PC-9 (cell line): ENCODE measurements around the gene FGD4.

ENCODE experiments used
- CTCF ChIP-seq: fragments of 200-600 bp; sonication (generic); conservative IDR thresholded peaks from 2 replicates; pipeline ENCODE4 v1.6.1; 2017; ENCODE audit warnings: mixed run types, antibody characterized with exemption, mild to moderate bottlenecking, moderate library complexity
- EZH2 ChIP-seq: fragments of 200-600 bp; sonication (generic); IDR thresholded peaks from 2 replicates; pipeline ENCODE4 v1.8.0; 2017; ENCODE audit warnings: antibody characterized with exemption, low read depth

GRCh38 chr12:32606443-32606842, 207.1 kb downstream of the FGD4 start:
- TF ChIP-seq EZH2 (no peak), CTCF (no peak)
